Coronary artery (tissue), 2 donors: ENCODE measurements around the gene RGCC.

Experiments
- DNase-seq: peaks from one replicate; pipeline ENCODE4 v3.0.0-alpha.2; 2017; ENCODE audit warnings: low spot score
- H3K27ac ChIP-seq, 2 donors: fragments of 200-600 bp; sonication (generic); one replicate each; pipeline ENCODE4 v1.5.1; 2016 to 2019
- H3K4me3 ChIP-seq: fragments of 200-600 bp; sonication (generic); 2 replicates; pipeline ENCODE4 v1.5.1; 2016; ENCODE audit warnings: mild to moderate bottlenecking, moderate library complexity
- CTCF ChIP-seq: fragments of 200-600 bp; sonication (generic); IDR thresholded peaks from one replicate; pipeline ENCODE4 v1.5.1; 2019; ENCODE audit warnings: antibody characterized with exemption

Gene RGCC

GRCh38 chr13:41488124-41488523 lies 30.8 kb downstream of the RGCC start:
- Histone ChIP-seq H3K27ac (no peak overlapping the region), H3K4me3 (no peak overlapping the region)
- no peak for TF ChIP-seq CTCF
- no peak for DNase-seq

GRCh38 chr13:41490371-41491015 lies 33.1 kb downstream of the RGCC start:
- DNase-seq, result no peak
- no peak overlapping the region for H3K4me3 ChIP-seq
- no peak overlapping the region for H3K27ac ChIP-seq
- TF ChIP-seq CTCF, result no peak

- Histone ChIP-seq H3K4me3 (no peak overlapping the region), H3K27ac (no peak overlapping the region)
- TF ChIP-seq CTCF, result no peak
- no peak for DNase-seq
These were observed 34.1 kb downstream of the RGCC start for GRCh38 chr13:41491436-41491835.

GRCh38 chr13:41492432-41493260 lies 35.3 kb downstream of the RGCC start:
- peak overlapping the region in 1 of 2 donors; percentile 8 for H3K27ac ChIP-seq
- DNase-seq, result no peak

GRCh38 chr13:41494202-41494601 lies 36.9 kb downstream of the RGCC start:
- TF ChIP-seq CTCF, result no peak
- no peak for DNase-seq
- H3K4me3 ChIP-seq, result no peak overlapping the region
- no peak overlapping the region for H3K27ac ChIP-seq

More at GRCh38 chr13:41492432-41493260, 35.3 kb downstream of the RGCC start:
- TF ChIP-seq CTCF, result no peak
- no peak overlapping the region for H3K4me3 ChIP-seq

- no peak overlapping the region for H3K4me3 ChIP-seq
- no peak overlapping the region for H3K27ac ChIP-seq
- no peak for TF ChIP-seq CTCF
- no peak for DNase-seq
These were observed 37.7 kb downstream of the RGCC start for GRCh38 chr13:41495044-41495443.
